Measurements from ENCODE around the gene ADCY3. TPM values are rescaled to one million over a fixed set of nuclear protein-coding genes. Genes with fewer than 3 reads are reported as not detected.

ADCY3 gene
- total and polyA plus RNA-seq, 12 donors, result 5.3 to 50.8 (median 13.1) TPM

GRCh38 chr2:24920809-24921441, 888 bp upstream of the ADCY3 start:
- Histone ChIP-seq H3K4me1 (peaks cover 0 to 35% (median 9%) of the 10 kb centered on the region in 9 donors), H3K27ac (peak overlapping the region in 6 of 10 donors; percentile 39 to 64 (median 55)), H3K27me3 (peaks cover 0 to 12% (median 0%) of the 10 kb centered on the region in 7 donors), H3K9me3 (no peaks in the 10 kb centered on the region), H3K4me3 (peak overlapping the region; percentile 43 to 75 (median 60)), H3K36me3 (no peaks in the 10 kb centered on the region)
- TF ChIP-seq CTCF (IDR thresholded peaks at IDR 0.05), result peak in 1 of 9 donors; percentile 13
- intact Hi-C loops (cut with DNase I), result no loop called here
- DNase-seq, result no peak
- WGBS, 2 donors, result 37 to 42% methylated on average over 13 of the region's 13 CpGs
- ATAC-seq, result no peak

GRCh38 chr2:24919506-24920097, 435 bp downstream of the ADCY3 start:
- Histone ChIP-seq H3K9me3 (no peaks in the 10 kb centered on the region), H3K27ac (peak overlapping the region in 9 of 10 donors; percentile 28 to 80 (median 69)), H3K27me3 (peaks cover 0 to 12% (median 0%) of the 10 kb centered on the region in 7 donors), H3K4me3 (peak overlapping the region; percentile 27 to 75 (median 60)), H3K36me3 (no peaks in the 10 kb centered on the region), H3K4me1 (peaks cover 0 to 35% (median 8%) of the 10 kb centered on the region in 9 donors)
- ATAC-seq (peak in 3 of 8 donors; percentile 2 to 17 (median 11)), DNase-seq (no peak)
- intact Hi-C loops (cut with DNase I), result loop anchor here in 3 of 10 donors (5.0 to 10.0 kb wide), 2 partner anchors 62 to 65 kb away; no protein-coding TSS in a partner anchor
- no peak for TF ChIP-seq CTCF (IDR thresholded peaks at IDR 0.05)
- WGBS, 2 donors, result 1 to 4% methylated on average over 27 to 76 of the region's 76 CpGs

GRCh38 chr2:24919037-24919505, 966 bp downstream of the ADCY3 start:
- peaks cover 0 to 35% (median 8%) of the 10 kb centered on the region in 9 donors for H3K4me1 ChIP-seq
- TF ChIP-seq CTCF (IDR thresholded peaks at IDR 0.05), result no peak
- H3K4me3 ChIP-seq, result peak overlapping the region; percentile 27 to 75 (median 60)
- 44 to 52% methylated on average over 13 of the region's 13 CpGs for WGBS, 2 donors
- peak in 3 of 8 donors; percentile 8 to 36 (median 23) for ATAC-seq
- no peaks in the 10 kb centered on the region for H3K9me3 ChIP-seq
- no peak for DNase-seq
- H3K27ac ChIP-seq, result peak overlapping the region in 9 of 10 donors; percentile 28 to 80 (median 69)
- no peaks in the 10 kb centered on the region for H3K36me3 ChIP-seq
- H3K27me3 ChIP-seq, result peaks cover 0 to 12% (median 0%) of the 10 kb centered on the region in 7 donors
- intact Hi-C loops (cut with DNase I), result loop anchor here in 3 of 10 donors (5.0 to 10.0 kb wide), 2 partner anchors 62 to 64 kb away; no protein-coding TSS in a partner anchor

- ATAC-seq, result peak in 4 of 8 donors; percentile 1 to 16 (median 6)
- Histone ChIP-seq H3K9me3 (no peaks in the 10 kb centered on the region), H3K4me1 (peaks cover 0 to 35% (median 10%) of the 10 kb centered on the region in 9 donors), H3K27ac (peak overlapping the region in 7 of 10 donors; percentile 59 to 80 (median 73)), H3K36me3 (no peaks in the 10 kb centered on the region), H3K4me3 (peak overlapping the region in 9 of 10 donors; percentile 53 to 75 (median 61)), H3K27me3 (peaks cover 0 to 12% (median 0%) of the 10 kb centered on the region in 7 donors)
- intact Hi-C loops (cut with DNase I), result loop anchor here in 3 of 10 donors (5.0 to 10.0 kb wide), 2 partner anchors 61 to 64 kb away; no protein-coding TSS in a partner anchor
- WGBS, 2 donors, result 85 to 90% methylated on average over 42 of the region's 42 CpGs
- no peak for DNase-seq
- no peak for TF ChIP-seq CTCF (IDR thresholded peaks at IDR 0.05)
Observed at GRCh38 chr2:24918326-24919036, 1.6 kb downstream of the ADCY3 start.

All from heart right ventricle (tissue), 16 donors.